GM10266 (cell line): Measurements from ENCODE around the gene LMTK3.

Source experiments
- DNase-seq: peaks from one replicate; pipeline ENCODE4 v3.0.0; 2012; ENCODE audit errors: extremely low spot score
- TF ChIP-seq, protein P1 (sequence below): IDR thresholded peaks from 2 replicates; pipeline ENCODE4 v1.5.1; 2012; ENCODE audit warnings: mild to moderate bottlenecking, low read depth; ENCODE audit not compliant: control insufficient read depth, insufficient read depth; ENCODE audit errors: missing control alignments

LMTK3 gene

DNA sequence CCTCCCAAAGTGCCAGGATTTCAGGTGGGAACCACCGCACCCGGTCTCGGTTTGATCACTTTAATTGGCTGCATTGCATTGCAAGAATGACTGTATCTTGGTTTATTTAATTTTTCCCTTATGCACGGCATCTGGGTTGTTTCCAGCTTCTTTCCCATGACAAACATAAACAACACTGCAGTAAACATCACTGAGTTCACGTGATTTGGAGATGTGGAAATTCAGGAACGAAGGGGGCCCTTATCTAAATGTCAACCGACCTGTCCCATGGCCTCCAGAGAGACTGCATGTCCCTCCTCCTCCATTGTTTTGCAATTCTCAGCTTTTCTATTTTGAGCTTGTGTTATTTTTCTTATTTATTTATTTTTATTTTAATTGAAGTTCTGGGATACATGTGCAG lies 25.9 kb upstream of the LMTK3 start:
- no peak for DNase-seq
- TF ChIP-seq, protein P1, sequence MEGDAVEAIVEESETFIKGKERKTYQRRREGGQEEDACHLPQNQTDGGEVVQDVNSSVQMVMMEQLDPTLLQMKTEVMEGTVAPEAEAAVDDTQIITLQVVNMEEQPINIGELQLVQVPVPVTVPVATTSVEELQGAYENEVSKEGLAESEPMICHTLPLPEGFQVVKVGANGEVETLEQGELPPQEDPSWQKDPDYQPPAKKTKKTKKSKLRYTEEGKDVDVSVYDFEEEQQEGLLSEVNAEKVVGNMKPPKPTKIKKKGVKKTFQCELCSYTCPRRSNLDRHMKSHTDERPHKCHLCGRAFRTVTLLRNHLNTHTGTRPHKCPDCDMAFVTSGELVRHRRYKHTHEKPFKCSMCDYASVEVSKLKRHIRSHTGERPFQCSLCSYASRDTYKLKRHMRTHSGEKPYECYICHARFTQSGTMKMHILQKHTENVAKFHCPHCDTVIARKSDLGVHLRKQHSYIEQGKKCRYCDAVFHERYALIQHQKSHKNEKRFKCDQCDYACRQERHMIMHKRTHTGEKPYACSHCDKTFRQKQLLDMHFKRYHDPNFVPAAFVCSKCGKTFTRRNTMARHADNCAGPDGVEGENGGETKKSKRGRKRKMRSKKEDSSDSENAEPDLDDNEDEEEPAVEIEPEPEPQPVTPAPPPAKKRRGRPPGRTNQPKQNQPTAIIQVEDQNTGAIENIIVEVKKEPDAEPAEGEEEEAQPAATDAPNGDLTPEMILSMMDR, result no peak

DNA sequence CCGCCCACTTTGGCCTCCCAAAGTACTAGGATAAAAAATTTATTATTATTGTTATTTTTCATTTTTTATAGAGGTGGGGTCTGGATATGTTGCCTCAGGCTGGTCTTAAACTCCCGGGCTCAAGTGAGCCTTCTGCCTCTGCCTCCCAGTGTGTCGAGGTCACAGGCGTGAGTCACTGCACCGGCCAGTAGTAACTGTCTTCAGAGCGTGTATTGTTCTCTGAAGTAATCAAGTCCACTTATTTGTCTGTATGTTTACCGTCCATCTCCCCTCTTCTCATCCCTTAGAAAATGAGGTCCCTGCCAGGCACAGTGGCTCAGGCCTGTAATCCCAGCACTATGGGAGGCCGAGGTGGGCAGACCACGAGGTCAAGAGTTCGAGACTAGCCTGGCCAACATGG lies 22.1 kb upstream of the LMTK3 start:
- DNase-seq, result no peak
- TF ChIP-seq, protein P1, result no peak

DNA sequence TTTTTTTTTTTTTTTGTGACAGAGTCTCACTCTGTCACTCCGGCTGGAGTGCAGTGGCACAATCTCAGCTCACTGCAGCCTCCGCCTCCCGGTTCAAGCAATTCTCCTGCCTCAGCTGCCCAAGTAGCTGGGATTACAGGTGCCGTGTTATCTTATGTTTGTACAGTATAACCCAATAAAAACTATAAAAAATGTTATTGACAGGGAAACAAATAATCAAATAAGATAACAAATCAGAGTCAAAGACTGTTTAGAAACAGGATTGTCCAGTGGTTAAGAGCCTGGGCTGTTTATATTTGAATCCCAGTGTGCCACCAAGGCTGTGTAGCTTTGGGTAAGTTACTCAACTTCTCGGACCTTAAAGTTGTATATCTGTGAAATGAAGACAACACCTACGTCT lies 19.1 kb upstream of the LMTK3 start:
- no peak for DNase-seq
- TF ChIP-seq, protein P1, result no peak

DNA sequence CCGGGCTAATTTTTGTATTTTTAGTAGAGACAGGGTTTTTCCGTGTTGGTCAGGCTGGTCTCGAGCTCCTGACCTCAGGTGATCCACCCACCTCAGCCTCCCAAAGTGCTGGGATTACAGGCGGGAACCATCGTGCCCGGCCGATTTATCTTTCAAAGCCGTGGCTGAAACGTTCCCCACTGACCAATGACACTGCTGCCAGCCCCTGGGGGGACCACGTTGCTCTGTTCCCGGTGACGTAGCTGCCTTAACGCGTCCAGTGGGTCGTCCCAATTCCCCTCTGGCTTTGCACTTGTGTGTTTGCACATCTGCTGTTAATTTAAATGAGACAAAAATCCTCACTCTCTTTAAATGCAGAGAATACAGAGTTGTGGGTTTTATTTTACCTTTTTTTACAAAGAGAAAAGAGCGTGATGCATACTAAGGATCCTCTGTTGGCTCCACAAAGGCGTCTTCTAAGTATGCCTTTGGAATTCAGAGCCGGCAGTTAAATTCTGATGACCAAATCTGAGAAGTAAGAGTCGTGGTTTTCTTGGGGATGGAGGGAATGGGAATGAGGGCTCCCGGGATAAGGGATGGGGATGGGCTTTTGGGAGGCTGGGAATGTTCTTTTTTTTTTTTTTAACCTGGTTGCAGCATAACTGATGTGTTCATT lies 18.6 kb upstream of the LMTK3 start:
- TF ChIP-seq, protein P1, result no peak
- DNase-seq, result no peak

DNA sequence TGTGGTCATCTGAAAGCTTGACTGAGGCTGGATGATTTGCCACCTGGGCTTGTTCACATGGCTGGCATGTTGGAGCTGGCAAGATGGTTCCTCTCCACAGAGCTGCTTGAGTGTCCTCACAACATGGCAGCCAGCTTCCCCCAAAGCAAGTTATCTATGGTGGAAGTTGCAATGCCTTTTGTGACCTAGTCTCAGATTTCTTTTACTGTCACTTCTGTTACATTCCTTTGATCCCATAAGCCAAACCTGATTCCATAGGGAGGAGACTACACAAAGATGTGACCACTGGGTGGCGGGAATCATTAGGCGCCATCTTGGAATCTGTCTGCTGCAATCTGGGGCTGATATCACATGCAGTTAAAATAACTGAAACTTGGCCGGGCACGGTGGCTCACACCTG lies 17.5 kb upstream of the LMTK3 start:
- DNase-seq, result no peak
- TF ChIP-seq, protein P1, result no peak

DNA sequence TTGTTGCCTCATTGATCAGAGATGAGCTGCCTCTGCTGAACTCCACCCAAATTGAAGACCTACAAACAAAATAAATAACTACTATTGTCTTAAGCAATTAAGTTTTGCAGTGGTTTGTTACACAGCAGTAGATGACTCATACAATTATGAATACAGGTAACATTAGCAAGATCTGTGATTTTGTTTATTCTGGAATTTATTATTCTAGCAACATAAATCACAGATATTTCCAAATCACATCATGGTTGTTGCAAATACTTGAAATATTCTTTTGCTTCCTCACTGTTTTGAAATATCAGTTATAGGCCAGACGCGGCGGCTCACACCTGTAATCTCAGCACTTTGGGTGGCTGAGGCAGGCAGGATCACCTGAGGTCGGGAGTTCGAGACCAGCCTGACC lies 13.1 kb upstream of the LMTK3 start:
- DNase-seq, result no peak
- TF ChIP-seq, protein P1, result no peak

DNA sequence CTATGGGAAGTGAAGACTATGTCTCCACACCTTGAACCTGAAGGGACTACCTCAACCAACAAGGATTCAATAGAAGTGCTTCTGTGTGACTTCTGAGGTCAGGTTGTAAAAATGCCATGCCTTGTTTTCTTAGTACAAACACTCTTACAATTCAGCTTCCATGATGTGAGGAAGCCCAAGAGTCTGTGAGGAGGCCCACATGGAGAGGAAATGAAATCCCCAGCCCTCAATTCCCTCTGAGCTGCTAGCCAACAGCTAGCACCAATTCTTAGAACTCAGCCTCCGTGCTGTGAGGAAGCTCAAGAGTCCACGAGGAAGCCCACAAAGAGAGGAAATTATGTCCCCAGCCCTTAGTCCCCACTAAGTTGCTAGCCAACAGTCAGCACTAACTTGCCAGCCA lies 12.6 kb upstream of the LMTK3 start:
- DNase-seq, result no peak
- TF ChIP-seq, protein P1, result no peak
